HG03439 (cell line): ENCODE measurements around the gene MAGI2.

ENCODE experiments used
- ATAC-seq: cut with Tn5 transposase; IDR thresholded peaks from one replicate; pipeline ENCODE4 v1.9.1; 2021; ENCODE audit warnings: mild to moderate bottlenecking, moderate library complexity; ENCODE audit not compliant: unreplicated experiment

Gene MAGI2

DNA sequence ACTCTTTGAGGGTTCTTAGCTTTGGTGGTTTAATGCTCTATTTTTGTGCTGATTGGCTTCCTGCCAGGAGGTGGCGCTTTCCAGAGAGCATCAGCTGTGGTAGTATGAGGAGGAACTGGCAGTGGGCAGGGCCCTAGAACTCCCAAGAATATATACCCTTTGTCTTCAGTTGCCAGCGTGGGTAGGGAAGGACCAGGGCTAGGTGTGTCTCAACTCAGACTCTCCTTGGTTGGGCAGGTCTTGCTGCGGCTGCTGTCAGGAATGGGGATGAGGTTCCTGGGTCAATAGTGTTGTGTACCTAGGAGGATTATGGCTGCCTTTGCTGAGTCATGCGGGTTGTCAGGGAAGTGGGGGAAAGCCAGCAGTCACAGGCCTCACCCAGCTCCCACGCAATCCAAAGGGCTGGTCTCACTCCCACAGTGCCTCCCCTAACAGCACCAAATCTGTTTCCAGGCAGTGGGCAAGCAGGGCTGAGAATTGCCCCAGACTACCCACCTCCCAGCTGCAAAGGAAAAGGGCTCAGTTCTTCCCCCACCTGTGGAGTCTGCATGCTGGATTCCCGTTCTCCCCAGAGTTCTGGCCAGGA, 1463.4 kb downstream of the MAGI2 start:
- no peak for ATAC-seq

DNA sequence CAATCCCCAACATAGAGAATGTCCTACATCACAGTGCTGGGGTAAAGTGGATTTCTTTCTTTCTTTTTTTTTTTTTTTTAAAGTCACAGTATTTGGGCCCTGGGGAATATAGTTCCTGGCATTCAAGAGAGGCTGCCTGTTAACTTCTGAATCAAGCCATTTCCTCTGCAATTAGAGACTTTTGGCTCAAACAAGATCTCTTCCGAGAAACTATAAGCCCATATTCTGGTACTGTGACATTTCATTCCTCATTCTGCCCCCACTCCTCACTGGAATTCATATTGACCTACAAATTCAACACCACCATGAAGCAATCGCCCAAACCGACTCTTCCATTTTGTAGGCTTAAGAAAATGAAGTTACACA, 1467.5 kb downstream of the MAGI2 start:
- no peak for ATAC-seq

DNA sequence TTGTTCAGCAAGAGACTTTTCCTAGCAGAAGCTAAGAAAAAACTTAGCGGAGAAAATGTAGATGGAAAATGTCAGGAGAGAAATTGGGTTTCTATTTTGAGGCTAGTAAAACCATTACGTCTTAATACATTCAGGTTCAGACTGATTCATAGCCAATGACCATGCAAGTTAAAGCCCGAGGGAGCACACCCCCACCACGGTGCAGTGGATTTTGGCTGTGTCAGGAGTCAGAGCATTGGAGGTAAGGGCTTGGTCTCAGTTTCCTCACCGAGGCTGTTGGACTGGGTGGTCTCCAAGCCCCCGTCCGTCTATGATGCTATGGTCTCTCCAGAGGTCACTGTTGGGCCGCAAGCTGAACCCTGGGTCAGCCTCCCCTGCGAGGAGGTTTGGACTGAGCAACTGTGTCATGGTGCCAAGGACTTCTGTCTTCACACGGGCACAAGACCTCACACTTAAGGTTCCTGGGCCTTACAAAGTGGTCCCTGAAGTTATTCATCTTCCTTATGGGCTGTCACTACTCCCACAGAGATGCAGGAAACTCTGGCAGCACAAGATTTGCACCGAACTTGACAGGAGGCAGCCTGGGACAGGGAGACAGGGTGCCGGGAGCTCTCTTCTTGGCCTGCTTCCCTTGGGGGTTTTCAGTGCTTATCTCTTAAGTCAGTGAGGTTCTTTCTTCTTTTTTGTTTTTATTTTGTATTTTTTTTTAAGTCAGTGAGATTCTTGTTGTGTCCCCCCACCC, 1468.1 kb downstream of the MAGI2 start:
- no peak for ATAC-seq

DNA sequence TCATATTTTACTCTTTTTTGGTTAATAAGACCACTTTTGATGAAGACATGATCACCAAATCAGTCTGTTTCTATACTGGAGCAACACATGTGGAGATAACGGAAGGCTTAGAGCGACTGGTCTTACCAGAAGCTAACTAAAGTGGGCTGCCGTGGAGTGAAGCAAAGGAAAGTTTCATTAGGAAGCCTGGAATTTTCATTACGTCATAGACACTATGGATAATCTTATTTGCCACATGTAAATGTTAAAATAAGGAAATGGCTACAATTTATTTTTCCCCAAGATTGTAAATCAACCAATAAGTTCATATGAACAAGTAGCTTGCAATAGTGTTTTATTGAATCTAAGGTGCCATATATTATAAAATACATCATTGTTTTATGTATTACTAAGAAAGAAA, 1469.5 kb downstream of the MAGI2 start:
- ATAC-seq, result no peak

DNA sequence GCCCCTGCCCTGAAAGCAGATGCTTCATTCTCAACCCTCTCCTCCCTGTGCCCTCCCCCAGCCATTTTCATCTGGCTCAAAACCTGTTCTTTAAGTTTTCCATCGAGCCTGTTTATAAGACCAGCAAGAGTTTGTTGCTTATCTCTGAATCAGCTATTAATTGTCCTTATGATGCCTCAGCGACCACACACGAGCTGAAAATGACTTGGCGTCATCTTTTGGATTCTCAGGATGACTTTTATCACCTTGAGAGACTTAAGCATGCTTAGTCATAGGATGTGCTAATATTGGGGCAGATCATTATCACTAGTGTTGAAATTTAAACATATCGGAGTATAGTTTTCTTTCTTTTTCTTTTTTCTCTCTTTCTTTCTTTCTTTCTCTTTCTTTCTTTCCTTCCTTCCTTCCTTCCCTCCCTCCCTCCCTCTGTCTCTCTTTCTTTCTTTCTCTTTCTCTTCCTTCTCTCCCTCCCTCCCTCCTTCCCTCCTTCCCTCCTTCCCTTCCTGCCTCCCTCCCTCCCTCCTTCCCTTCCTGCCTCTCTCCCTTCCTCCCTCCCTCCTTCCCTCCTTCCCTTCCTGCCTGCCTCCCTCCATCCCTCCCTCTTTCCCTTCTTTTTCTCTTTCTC, 1470.4 kb downstream of the MAGI2 start:
- no peak for ATAC-seq

DNA sequence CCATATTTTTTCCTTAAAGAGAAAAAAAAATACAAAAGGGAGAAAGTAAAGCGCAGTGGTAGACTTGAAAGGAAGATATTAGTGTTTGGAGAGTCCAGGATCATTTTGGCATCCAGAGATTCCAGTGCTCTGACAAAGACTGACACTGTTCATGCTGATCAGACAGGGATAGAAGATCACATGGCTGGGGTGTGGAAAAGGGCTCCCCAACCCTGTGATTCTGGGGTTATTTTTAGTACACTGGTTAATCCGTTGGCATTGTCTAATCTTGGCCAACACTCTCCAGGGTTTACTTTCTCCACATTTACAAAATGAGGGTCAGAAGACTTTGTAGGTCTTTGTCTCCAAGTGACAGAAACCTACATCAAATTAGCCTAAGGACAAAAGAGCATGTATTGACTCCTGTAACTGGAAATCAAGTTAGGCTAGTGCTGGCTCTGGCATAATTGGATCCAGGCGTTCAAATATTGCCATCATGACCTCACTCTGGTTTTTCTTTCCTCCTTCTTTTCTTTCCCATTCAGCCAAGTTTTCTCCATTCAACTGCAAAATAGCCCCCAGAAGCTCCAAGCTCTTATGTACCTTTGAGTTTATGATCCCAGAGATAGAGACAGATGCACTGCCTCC, 1473.3 kb downstream of the MAGI2 start:
- ATAC-seq, result no peak

DNA sequence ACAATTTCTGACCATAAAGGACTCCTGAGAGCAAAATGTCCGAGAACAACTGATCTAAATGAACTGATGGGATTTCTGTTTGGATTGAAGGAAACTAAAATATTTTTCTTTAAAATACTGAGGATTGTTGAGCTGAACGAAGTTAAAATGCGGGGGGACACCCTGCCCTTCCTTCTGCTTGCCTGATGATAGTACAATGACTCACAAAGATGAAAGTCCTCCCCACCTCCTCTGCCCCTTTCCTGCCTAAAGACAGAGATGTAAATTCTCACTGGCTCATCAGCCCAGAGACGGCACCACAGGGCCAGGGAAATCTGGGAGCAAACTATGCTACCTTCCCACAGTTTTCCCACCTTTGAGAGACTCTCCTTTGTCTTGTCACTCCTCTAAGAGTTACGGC, 1474.2 kb downstream of the MAGI2 start:
- no peak for ATAC-seq

DNA sequence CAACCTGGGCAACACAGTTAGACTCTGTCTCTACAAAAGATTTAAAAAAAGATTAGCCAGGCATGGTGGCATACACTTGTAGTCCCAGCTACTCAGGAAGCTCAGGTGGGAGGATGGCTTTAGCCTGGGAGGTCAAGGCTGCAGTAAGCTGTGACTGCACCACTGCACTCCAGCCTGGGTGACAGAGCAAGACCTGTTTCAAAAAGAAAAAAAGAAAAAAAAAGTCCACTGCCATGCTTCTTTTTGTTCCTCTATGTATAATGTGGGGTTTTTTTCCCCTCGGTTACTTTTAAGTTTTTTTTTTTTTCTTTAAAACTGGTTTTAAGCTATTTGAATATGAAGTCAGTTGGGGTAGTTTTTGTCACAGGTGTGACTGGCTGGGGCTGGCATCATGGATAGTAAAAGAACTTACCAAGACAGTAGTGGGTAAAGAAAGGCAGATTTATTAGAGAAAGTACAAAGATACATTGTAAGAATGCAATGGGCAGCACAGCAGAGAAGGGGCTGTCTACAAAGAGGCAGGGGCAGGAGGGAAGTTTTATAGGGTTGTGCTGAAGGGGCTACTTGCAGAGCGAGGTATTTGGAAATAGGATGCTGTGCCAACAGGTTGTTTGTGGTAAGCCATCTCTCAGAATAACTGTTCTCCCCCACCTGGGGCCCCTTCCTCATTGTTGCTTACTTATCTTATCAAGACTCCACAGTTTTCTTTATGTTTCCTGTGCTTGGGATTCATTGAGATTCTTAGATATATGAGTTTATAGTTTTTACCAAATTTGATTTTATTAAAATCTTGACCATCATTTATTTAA, 1477.6 kb downstream of the MAGI2 start:
- no peak for ATAC-seq

DNA sequence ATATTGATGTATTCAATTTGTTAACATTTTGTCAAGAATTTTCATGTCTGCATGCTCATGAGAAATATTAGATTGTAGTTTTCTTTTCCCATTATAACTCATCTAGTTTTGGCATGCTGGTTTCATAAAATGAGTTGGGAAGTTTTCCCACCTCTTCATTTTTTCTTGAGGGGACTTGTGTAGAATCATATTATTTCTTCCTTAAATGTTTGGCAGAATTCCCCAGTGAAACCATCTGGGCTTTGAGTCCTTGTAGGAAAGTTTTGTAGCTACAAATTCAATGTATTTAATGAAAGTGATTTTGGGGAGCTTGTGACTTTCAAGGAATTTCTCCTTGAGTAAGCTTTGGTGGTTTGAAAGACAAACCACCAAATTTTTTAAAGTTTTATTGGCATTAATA, 1481.7 kb downstream of the MAGI2 start:
- no peak for ATAC-seq

DNA sequence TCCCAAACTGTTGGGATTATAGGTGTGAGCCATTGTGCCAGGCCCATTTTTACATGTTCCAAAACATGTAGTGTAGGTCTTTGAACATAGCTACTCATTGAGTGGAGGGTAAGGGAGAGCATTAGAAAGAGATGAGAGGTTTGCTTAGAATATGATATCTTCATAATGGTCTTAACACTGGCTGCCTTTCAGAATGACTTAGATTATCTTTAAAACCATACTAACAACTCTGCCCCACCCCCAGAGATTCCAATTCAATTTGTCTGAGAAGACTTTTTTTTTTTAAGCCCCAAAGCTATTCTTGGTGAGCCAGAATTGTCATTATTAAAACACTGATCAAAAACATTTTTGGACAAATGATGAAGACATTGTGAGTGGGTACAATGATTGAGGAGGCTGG, 1486.0 kb downstream of the MAGI2 start:
- no peak for ATAC-seq
